Peyer's patch (tissue), 4 donors: ENCODE data around the gene P2RY6.

ENCODE experiments used
- CTCF ChIP-seq, 6 experiments: fragments of 450-650 bp in 4 of 6; fragments of 200-600 bp in 2 of 6; sonication (generic) in 1 of 6; IDR thresholded peaks; one replicate each; pipeline ENCODE4 v1.5.1; 2017 to 2019; ENCODE audit warnings: antibody characterized with exemption in 6 of 6, mild to moderate bottlenecking in 3 of 6, moderate library complexity in 1 of 6
- POLR2A ChIP-seq, 2 donors: fragments of 450-650 bp; IDR thresholded peaks; one replicate each; pipeline ENCODE4 v1.5.1; 2017; ENCODE audit warnings: antibody characterized with exemption in 2 of 2, mild to moderate bottlenecking in 2 of 2, moderate library complexity in 2 of 2

GRCh38 chr11:73325036-73325981, 53.2 kb downstream of the P2RY6 start:
- TF ChIP-seq CTCF (IDR thresholded peaks at IDR 0.05) (no peak), POLR2A (IDR thresholded peaks at IDR 0.05) (no peak)
